ENCODE results near the gene CDH2.

The CDH2 gene

GRCh38 chr18:28127763-28128658 is 48.9 kb downstream of the CDH2 start:
- Histone ChIP-seq H3K27ac (ENCODE audit: insufficient read depth in 1 of 2, low read depth in 1 of 2, low read length in 2 of 2, poor library complexity in 1 of 2, severe bottlenecking in 2 of 2) (no peak overlapping the region), H3K4me1 (ENCODE audit: control extremely low read depth in 1 of 4, control insufficient read depth in 4 of 4, insufficient read depth in 4 of 4, low read length in 3 of 4) (no peaks in the 10 kb centered on the region), H3K27me3 (replicated peaks in 2 of 5; ENCODE audit: control insufficient read depth in 4 of 5, insufficient read depth in 5 of 5, low read length in 4 of 5) (no peaks in the 10 kb centered on the region), H3K4me3 (ENCODE audit: control insufficient read depth in 1 of 7, extremely low read depth in 1 of 7, insufficient read depth in 4 of 7, low read depth in 2 of 7, low read length in 6 of 7) (no peak overlapping the region), H3K9me3 (ENCODE audit: control extremely low read depth in 1 of 5, control insufficient read depth in 4 of 5, insufficient read depth in 2 of 5, low read depth in 1 of 5, low read length in 4 of 5) (no peaks in the 10 kb centered on the region), H3K36me3 (ENCODE audit: control insufficient read depth in 4 of 4, insufficient read depth in 4 of 4, low read length in 3 of 4) (no peaks in the 10 kb centered on the region)
- WGBS (ENCODE audit: insufficient coverage) = 100% methylated on average over 2 of the region's 5 CpGs
- POLR2A ChIA-PET = no interaction called here
- CTCF ChIA-PET = interaction anchor here (1.3 kb wide), 1 partner anchor 123 kb away, joined by 3 read pairs; no protein-coding TSS in a partner anchor
- no peak for DNase-seq

- WGBS (ENCODE audit: insufficient coverage) = 95% methylated on average over 4 of the region's 6 CpGs
- ChIA-PET CTCF (no interaction called here), POLR2A (no interaction called here)
- Histone ChIP-seq H3K9me3 (ENCODE audit: control extremely low read depth in 1 of 5, control insufficient read depth in 4 of 5, insufficient read depth in 2 of 5, low read depth in 1 of 5, low read length in 4 of 5) (no peaks in the 10 kb centered on the region), H3K27ac (ENCODE audit: insufficient read depth in 1 of 2, low read depth in 1 of 2, low read length in 2 of 2, poor library complexity in 1 of 2, severe bottlenecking in 2 of 2) (no peak overlapping the region), H3K27me3 (replicated peaks in 2 of 5; ENCODE audit: control insufficient read depth in 4 of 5, insufficient read depth in 5 of 5, low read length in 4 of 5) (no peaks in the 10 kb centered on the region), H3K36me3 (ENCODE audit: control insufficient read depth in 4 of 4, insufficient read depth in 4 of 4, low read length in 3 of 4) (no peaks in the 10 kb centered on the region), H3K4me1 (ENCODE audit: control extremely low read depth in 1 of 4, control insufficient read depth in 4 of 4, insufficient read depth in 4 of 4, low read length in 3 of 4) (no peaks in the 10 kb centered on the region), H3K4me3 (ENCODE audit: control insufficient read depth in 1 of 7, extremely low read depth in 1 of 7, insufficient read depth in 4 of 7, low read depth in 2 of 7, low read length in 6 of 7) (no peak overlapping the region)
- DNase-seq = no peak
These were observed 49.7 kb downstream of the CDH2 start for GRCh38 chr18:28127228-28127627.

DNA sequence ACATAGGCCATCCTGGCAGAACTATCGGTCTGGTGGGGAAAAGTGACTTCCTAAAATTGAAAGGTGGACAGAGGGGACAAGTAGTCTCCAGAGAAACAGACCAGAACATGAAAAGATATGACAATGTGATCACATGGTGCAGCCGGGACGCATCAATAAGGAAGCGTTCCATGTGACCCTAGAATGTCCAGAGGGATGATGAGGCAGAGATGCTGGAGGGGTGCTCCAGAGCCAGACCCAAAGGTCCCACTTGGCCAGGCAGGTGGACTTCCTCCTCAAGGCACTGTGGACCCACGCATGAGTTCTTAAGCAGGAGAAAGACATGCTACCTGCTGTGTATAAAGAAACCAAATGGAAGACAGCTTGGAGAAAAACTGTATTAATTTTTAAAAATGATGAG is 50.2 kb downstream of the CDH2 start:
- no peaks in the 10 kb centered on the region for H3K9me3 ChIP-seq (ENCODE audit: control extremely low read depth in 1 of 5, control insufficient read depth in 4 of 5, insufficient read depth in 2 of 5, low read depth in 1 of 5, low read length in 4 of 5)
- no peaks in the 10 kb centered on the region for H3K27me3 ChIP-seq (replicated peaks in 2 of 5; ENCODE audit: control insufficient read depth in 4 of 5, insufficient read depth in 5 of 5, low read length in 4 of 5)
- H3K4me3 ChIP-seq (ENCODE audit: control insufficient read depth in 1 of 7, extremely low read depth in 1 of 7, insufficient read depth in 4 of 7, low read depth in 2 of 7, low read length in 6 of 7) = no peak overlapping the region
- ChIA-PET POLR2A (no interaction called here), CTCF (no interaction called here)
- WGBS (ENCODE audit: insufficient coverage) = 98% methylated on average over 5 of the region's 5 CpGs
- no peaks in the 10 kb centered on the region for H3K36me3 ChIP-seq (ENCODE audit: control insufficient read depth in 4 of 4, insufficient read depth in 4 of 4, low read length in 3 of 4)
- no peak overlapping the region for H3K27ac ChIP-seq (ENCODE audit: insufficient read depth in 1 of 2, low read depth in 1 of 2, low read length in 2 of 2, poor library complexity in 1 of 2, severe bottlenecking in 2 of 2)
- H3K4me1 ChIP-seq (ENCODE audit: control extremely low read depth in 1 of 4, control insufficient read depth in 4 of 4, insufficient read depth in 4 of 4, low read length in 3 of 4) = no peaks in the 10 kb centered on the region
- DNase-seq = no peak

DNA sequence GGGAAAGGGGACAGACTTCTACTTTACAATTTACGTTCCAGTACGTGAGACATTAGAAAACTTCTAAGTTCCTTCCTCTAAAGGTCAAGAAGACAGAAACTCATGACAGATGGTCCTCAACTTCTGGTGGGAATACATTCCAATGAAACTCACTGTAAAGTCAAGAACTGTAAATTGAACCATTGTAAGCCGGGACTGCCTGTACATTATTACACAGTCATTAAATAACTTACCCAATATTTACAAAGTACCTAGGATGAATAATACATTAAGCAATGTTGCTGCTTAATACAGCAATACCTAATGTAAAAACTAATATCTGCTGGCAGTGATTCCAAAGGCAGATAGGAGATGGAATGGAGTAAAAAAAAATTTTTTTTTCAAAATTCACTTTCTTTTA is 51.9 kb downstream of the CDH2 start:
- no peaks in the 10 kb centered on the region for H3K27me3 ChIP-seq (replicated peaks in 2 of 5; ENCODE audit: control insufficient read depth in 4 of 5, insufficient read depth in 5 of 5, low read length in 4 of 5)
- H3K4me1 ChIP-seq (ENCODE audit: control extremely low read depth in 1 of 4, control insufficient read depth in 4 of 4, insufficient read depth in 4 of 4, low read length in 3 of 4) = no peaks in the 10 kb centered on the region
- H3K36me3 ChIP-seq (ENCODE audit: control insufficient read depth in 4 of 4, insufficient read depth in 4 of 4, low read length in 3 of 4) = no peaks in the 10 kb centered on the region
- 100% methylated on average over 2 of the region's 3 CpGs for whole genome bisulfite sequencing (ENCODE audit: insufficient coverage)
- no peak for DNase-seq
- ChIA-PET CTCF (no interaction called here), POLR2A (no interaction called here)
- no peak overlapping the region for H3K4me3 ChIP-seq (ENCODE audit: control insufficient read depth in 1 of 7, extremely low read depth in 1 of 7, insufficient read depth in 4 of 7, low read depth in 2 of 7, low read length in 6 of 7)
- no peak overlapping the region for H3K27ac ChIP-seq (ENCODE audit: insufficient read depth in 1 of 2, low read depth in 1 of 2, low read length in 2 of 2, poor library complexity in 1 of 2, severe bottlenecking in 2 of 2)
- H3K9me3 ChIP-seq (ENCODE audit: control extremely low read depth in 1 of 5, control insufficient read depth in 4 of 5, insufficient read depth in 2 of 5, low read depth in 1 of 5, low read length in 4 of 5) = no peaks in the 10 kb centered on the region

GRCh38 chr18:28124131-28125029 is 52.5 kb downstream of the CDH2 start:
- DNase-seq = no peak
- Histone ChIP-seq H3K9me3 (ENCODE audit: control extremely low read depth in 1 of 5, control insufficient read depth in 4 of 5, insufficient read depth in 2 of 5, low read depth in 1 of 5, low read length in 4 of 5) (no peaks in the 10 kb centered on the region), H3K27ac (ENCODE audit: insufficient read depth in 1 of 2, low read depth in 1 of 2, low read length in 2 of 2, poor library complexity in 1 of 2, severe bottlenecking in 2 of 2) (no peak overlapping the region), H3K27me3 (replicated peaks in 2 of 5; ENCODE audit: control insufficient read depth in 4 of 5, insufficient read depth in 5 of 5, low read length in 4 of 5) (no peaks in the 10 kb centered on the region), H3K4me3 (ENCODE audit: control insufficient read depth in 1 of 7, extremely low read depth in 1 of 7, insufficient read depth in 4 of 7, low read depth in 2 of 7, low read length in 6 of 7) (no peak overlapping the region), H3K36me3 (ENCODE audit: control insufficient read depth in 4 of 4, insufficient read depth in 4 of 4, low read length in 3 of 4) (no peaks in the 10 kb centered on the region), H3K4me1 (ENCODE audit: control extremely low read depth in 1 of 4, control insufficient read depth in 4 of 4, insufficient read depth in 4 of 4, low read length in 3 of 4) (no peaks in the 10 kb centered on the region)
- ChIA-PET CTCF (no interaction called here), POLR2A (no interaction called here)
- WGBS (ENCODE audit: insufficient coverage) = 91% methylated on average over 1 of the region's 4 CpGs

DNA sequence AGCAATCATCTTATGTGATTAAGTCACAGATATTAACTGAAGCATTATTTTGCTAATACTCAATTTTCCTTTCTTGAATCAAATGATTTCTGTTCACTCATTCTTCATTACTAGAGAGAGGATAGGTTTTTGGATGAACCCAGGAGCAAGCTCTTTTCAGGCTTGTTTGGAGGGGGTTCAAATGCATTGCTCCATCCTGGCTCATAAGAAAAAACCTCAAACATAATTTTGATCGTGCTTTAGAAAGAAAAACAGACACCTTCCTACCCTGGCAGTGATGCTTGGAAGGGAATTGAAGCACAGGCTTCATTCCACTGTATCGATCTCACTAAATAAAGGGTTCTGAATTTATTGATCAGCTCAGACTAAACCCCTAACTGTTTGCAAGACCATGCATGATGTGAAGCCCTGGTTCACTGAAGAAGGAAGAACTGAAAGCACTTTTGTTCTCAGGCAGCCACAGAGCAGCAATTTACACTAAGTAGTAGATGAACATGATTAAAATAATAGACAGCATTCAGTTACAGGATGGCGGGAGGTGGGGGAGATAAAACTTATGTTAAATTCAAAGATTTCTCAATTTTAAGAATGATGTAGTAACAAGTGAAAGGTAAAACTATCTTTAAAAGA is 53.4 kb downstream of the CDH2 start:
- ChIA-PET CTCF (no interaction called here), POLR2A (no interaction called here)
- 83% methylated on average over 2 of the region's 3 CpGs for WGBS (ENCODE audit: insufficient coverage)
- H3K4me1 ChIP-seq (ENCODE audit: control extremely low read depth in 1 of 4, control insufficient read depth in 4 of 4, insufficient read depth in 4 of 4, low read length in 3 of 4) = no peaks in the 10 kb centered on the region
- no peak for DNase-seq
- no peak overlapping the region for H3K27ac ChIP-seq (ENCODE audit: insufficient read depth in 1 of 2, low read depth in 1 of 2, low read length in 2 of 2, poor library complexity in 1 of 2, severe bottlenecking in 2 of 2)
- no peaks in the 10 kb centered on the region for H3K27me3 ChIP-seq (replicated peaks in 2 of 5; ENCODE audit: control insufficient read depth in 4 of 5, insufficient read depth in 5 of 5, low read length in 4 of 5)
- H3K36me3 ChIP-seq (ENCODE audit: control insufficient read depth in 4 of 4, insufficient read depth in 4 of 4, low read length in 3 of 4) = no peaks in the 10 kb centered on the region
- no peaks in the 10 kb centered on the region for H3K9me3 ChIP-seq (ENCODE audit: control extremely low read depth in 1 of 5, control insufficient read depth in 4 of 5, insufficient read depth in 2 of 5, low read depth in 1 of 5, low read length in 4 of 5)
- H3K4me3 ChIP-seq (ENCODE audit: control insufficient read depth in 1 of 7, extremely low read depth in 1 of 7, insufficient read depth in 4 of 7, low read depth in 2 of 7, low read length in 6 of 7) = no peak overlapping the region

All from common myeloid progenitor, CD34-positive (primary cell).